ENCODE data around the gene CCDC187.
"Not testable (repeated sequence)": the region's sequence is repeated elsewhere in the genome, so short reads cannot be mapped to it uniquely, and the experiment has no call there.

Gene CCDC187

DNA sequence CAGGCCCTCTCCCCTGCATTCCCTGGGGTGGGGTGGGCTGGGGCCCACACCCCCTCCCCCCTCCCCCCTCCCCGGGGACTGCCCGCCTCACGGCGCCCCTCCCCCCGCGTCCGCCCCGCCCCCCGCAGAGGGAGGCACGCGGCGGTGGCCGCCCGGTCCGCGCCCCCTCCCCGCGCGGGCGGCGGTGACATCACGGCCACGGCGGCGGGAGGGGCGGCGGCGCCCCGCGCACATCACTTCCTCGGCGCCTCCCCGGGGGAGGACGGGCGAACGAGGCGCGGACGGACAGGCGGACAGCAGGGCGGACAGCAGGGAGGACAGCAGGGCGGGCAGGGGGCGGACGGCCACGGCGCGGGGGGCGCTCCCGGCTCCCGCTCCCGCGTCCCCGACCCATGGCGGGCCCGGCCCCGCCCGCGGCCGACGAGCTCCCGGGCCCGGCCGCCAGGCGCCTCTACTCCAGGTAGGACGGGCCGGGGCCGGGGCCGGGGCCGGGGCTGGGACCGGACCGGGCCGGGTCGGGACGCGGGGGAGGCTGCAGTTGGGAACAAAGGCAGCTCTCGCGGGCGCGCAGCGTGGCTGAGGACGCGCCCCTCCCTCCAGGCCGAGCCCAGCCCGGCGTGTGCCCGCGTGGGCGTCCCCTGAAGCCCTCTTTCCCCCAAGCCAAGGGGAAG, 23.5 kb upstream of the CCDC187 start, which contains the start of gene GPSM1:
Gene GPSM1 (plus strand): TSS at position 236 of the 671 bp plus-strand sequence. CDS start 157 bp downstream, at position 393.
- peak in 1 of 2 donors; percentile 30 for DNase-seq (ENCODE audit: low read depth in 2 of 2)

GRCh38 chr9:136326761-136327303, 22.9 kb upstream of the CCDC187 start:
- no peak for DNase-seq (ENCODE audit: low read depth in 2 of 2)

GRCh38 chr9:136326061-136326760, 22.3 kb upstream of the CCDC187 start:
- DNase-seq (ENCODE audit: low read depth in 2 of 2): no peak

- no peak for DNase-seq (ENCODE audit: low read depth in 2 of 2)
Measured at GRCh38 chr9:136325358-136325757, 21.5 kb upstream of the CCDC187 start.

- DNase-seq (ENCODE audit: low read depth in 2 of 2): no peak
Measured at GRCh38 chr9:136324501-136325300, 20.8 kb upstream of the CCDC187 start.

GRCh38 chr9:136323371-136323789, 19.5 kb upstream of the CCDC187 start:
- no peak for DNase-seq (ENCODE audit: low read depth in 2 of 2)

- DNase-seq (ENCODE audit: low read depth in 2 of 2): no peak
Measured at GRCh38 chr9:136322756-136323330, 18.9 kb upstream of the CCDC187 start.

DNA sequence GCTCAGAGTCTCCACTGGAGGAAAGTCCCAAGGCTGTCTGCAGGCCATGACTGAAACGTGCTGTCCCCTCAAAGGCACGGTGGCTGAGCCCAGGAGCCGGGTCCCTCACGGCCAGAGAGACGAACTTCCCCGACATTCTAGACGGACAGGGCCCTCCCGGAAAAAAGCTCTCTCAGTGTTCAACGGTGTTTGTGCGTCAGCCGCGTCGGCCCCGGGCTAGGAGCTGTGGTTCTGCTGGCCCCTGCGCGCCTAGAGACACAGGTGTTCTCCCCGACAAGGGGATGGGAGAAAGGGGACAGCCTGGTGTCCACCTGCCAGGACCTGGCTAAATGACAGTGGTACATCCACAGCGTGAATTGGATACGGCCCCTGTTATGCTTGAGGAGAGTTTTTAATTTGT, 17.7 kb upstream of the CCDC187 start:
- no peak for DNase-seq (ENCODE audit: low read depth in 2 of 2)

DNA sequence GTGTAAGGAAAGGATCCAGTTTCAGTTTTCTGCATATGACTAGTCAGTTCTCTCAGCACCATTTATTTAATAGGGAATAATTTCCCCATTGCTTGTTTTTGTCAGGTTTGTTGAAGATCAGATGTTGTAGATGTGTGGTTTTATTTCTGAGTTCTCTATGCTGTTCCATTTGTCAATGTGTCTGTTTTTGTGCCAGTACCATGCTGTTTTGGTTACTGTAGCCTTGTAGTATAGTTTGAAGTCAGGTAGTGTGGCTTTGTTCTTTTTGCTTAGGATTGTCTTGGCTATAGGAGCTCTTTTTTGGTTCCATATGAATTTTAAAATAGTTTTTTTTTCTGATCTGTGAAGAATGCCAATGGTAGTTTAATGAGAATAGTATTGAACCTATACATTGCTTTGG, 17.1 kb upstream of the CCDC187 start:
- not testable (repeated sequence) for DNase-seq (ENCODE audit: low read depth in 2 of 2)

DNA sequence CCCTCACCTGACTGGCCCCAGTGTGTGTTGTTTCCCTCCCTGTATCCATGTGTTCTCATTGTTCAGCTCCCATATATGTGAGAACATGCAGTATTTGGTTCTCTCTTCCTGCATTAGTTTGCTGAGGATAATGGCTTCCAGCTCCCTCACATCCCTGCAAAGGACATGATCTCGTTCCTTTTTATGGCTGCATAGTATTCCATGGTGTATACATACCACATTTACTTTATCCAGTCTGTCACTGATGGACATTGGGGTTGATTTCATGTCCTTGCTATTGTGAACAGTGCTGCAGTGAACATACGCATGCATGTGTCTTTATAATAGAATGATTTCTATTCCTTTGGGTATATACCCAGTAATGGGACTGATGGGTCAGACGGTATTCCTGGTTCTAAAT, 16.1 kb upstream of the CCDC187 start:
- not testable (repeated sequence) for DNase-seq (ENCODE audit: low read depth in 2 of 2)

- not testable (repeated sequence) for DNase-seq (ENCODE audit: low read depth in 2 of 2)
Measured at GRCh38 chr9:136319244-136319643, 15.3 kb upstream of the CCDC187 start.

- no peak for DNase-seq (ENCODE audit: low read depth in 2 of 2)
Measured at GRCh38 chr9:136318776-136319241, 14.9 kb upstream of the CCDC187 start.

DNA sequence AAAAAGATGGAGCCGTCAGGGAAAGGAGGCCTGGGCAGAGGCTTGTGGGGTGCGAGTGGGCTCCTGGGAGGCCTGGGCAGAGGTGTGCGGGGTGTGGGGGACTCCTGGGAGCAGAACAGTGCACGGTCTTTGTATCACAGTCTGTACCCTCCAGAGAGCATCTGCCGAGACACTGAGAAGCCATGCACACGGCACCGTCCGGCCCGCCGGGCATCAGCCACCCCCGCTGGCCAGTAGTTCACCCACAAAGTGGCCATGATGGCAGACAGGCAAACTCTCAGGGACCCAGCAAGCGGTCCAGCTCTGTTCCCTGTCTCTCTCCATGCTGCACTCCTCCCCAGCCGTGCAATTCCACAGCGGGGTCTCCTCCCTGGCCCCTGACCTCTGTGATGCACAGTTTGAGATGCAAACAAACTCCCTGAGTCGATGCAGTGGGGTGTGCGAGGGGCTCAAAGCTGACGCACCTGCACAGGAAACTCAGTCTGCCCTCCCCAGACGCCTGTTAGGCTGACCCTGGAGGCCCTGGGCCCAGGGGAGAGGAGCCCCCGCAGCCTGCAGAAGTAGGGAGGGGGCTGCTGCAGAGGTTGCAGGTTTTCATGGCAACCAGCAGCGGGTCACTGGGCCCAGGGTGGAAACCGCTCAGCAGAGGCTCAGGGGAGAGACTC, 14.3 kb upstream of the CCDC187 start:
- no peak for DNase-seq (ENCODE audit: low read depth in 2 of 2)

DNA sequence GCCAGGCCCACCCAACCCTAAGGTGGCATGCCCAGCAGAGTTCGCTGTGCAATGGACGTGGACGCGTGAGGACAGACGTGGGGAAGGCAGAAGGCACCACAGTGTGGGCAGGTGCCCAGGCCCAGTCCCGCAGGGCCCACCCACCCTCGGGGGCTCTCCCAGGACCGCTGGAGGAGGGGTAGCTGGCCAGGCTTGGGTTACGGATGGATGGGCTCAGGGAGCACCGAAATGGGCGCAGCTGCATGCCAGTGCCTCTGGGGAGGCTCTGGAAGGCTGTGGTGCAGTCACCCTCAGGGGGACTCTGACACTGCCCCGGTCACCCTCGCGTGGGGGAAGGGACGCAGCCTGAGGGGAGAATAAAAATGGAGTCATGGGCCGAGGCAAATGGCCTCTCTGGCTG, 13.8 kb upstream of the CCDC187 start:
- DNase-seq (ENCODE audit: low read depth in 2 of 2): no peak

DNA sequence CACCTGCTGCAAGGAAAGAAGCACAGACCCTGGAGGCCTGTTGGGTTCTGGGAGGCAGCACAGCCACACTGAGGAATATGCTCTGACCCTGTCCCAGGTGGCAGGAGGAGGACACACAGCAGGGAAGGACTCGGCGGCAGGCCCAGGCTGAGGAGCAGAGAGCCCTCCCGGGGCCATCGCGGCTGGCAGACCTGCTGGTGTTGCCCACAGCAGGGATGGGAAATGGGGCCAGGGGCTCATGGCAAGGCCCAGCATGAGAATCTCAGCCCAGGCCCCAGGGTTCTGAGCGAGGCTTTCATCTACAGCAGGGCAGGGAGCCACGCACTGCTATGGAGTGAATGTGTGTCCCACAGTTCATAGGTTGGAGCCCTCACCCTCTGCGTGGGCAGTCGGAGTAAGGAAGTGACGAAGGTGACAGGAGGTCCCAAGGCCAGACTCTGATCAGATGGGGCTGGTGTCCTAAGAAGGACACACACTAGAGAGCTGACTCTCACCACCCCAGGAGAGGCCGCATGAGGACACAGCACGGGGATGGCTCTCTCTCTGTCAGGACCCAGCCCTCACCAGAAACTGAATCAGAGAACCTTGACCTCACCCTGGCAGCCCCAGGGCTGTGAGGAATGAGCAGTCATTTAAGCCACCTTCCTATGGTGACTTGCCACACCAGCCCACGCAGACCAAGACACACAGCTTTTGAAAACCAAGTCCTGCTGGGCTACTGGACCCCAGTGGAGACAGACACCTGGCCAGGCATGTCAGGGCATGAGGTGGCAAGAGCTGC, 13.2 kb upstream of the CCDC187 start:
- DNase-seq (ENCODE audit: low read depth in 2 of 2): no peak

DNA sequence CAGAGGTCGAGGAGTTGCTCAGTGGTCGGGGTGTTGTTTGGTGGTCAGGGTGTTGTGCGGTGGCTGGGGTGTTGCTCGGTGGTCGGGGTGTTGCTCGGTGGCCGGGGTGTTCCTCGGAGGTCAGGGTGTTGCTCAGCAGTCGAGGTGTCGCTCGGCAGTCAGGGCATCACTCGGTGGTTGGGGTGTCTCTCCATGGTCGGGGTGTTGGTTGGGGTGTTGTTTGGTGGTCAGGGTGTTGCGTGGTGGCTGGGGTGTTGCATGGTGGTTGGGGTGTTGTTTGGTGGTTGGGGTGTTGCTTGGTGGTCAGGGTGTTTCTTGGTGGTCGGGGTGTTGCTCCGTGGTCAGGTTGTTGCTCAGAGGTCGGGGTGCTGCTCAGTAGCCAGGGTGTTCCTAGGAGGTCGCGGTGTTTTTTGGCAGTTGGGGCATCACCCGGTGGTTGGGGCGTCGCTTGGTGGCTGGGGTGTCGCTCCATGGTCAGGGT, 12.4 kb upstream of the CCDC187 start:
- DNase-seq (ENCODE audit: low read depth in 2 of 2): no peak

DNA sequence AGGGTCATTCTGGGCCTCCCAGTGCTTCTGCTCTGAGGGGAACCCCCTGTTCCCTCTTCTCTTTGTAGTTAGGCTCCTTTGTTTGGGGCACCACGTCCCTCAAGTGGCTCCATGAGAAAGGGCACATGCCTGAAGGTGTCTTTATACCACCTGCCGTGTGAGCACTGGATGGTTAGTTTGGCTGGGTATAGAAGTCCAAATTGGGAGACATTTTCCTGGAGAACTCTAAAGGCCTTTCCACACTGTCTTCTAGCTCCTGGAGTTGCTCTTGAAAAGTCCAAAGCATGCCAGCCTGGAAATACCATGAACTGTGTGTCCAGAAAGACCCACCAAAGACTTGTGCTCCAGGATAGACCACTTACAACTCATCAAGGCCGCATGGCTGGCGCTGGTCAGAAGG, 11.1 kb upstream of the CCDC187 start:
- DNase-seq (ENCODE audit: low read depth in 2 of 2): no peak

DNA sequence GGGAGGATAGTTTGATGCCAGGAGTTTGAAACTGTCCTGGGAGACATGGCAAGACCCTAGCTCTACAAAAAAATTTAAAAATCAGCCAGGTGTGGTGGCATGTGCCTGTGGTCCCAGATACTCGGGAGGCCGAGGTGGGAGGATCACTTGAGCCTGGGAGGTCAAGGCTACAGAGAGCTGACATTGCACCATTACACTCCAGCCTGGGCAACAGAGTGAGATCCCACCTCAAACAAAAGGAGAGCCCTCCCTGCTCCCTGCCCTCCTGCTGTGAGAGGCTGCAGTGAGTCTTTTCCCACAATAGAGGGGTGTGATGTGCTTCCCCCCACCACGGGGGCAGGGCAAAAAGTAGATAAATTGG, 10.1 kb upstream of the CCDC187 start:
- DNase-seq (ENCODE audit: low read depth in 2 of 2): no peak

DNA sequence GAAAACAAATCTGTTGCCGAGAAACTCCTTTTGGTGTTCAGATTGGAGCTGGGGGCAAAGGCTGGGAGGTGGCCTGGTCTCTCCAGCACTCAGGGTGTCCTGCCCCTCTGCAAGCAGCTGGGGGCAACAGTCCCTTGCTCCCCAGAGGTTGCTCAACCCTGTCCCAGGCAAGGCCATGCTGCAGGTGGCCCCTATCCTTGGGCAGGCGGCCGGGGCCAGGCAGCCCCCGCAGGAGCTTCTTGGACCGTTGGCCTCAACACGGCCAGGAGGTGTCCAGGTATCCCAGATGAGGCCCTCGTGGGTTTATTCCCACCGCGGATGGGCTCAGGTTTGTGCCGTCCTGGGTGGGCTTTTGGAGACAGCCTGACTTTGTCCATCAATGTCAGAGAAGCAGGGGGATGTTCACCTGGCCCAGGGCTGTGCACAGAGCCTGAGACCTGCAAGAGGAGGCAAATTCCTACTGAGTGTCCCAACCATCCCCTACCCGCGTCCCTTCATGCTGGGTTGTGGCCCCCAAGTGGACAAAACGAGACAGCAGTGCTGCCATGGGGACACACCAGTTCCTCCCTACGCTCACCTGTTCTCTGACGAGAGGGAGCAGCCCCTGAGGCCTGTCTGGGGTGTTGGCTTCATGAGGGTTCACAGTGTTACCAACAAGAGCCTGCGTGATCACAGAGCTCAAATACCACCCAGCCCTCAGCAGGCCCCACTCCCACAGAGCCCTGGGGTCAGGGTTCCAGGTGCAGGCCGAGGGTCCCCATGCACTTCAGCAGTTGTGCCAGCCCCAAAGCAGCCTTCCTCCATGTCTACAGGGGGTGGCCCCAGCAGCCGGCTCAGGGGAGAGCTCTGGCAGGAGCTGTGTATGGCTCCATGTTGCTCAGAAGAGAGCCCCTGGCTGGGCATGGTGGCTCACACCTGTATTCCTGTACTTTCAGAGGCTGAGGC, 9.5 kb upstream of the CCDC187 start:
- no peak for DNase-seq (ENCODE audit: low read depth in 2 of 2)

Data from stimulated activated CD4-positive, alpha-beta T cell treated with anti-CD3 and anti-CD28 coated beads, Interleukin-15, amount 100 ng/mL, for 48 hours (primary cell).